Heart right ventricle (tissue), 16 donors: ENCODE measurements around the gene NAMPT. TPM values are rescaled to one million over a fixed set of nuclear protein-coding genes. Genes with fewer than 3 reads are reported as not detected.
A peak's percentile ranks its signal among the peaks of the same experiment; 100 is the strongest.

ENCODE experiments used
- ATAC-seq, 8 donors: fragments of 200-7000 bp; cut with Tn5 transposase; one replicate each; pipeline ENCODE4 v1.9.1; 2020; ENCODE audit warnings: mild to moderate bottlenecking in 8 of 8, moderate library complexity in 8 of 8, moderate number of reproducible peaks in 1 of 8
- DNase-seq, 2 donors: peaks; one replicate each; pipeline ENCODE4 v3.0.0-alpha.2; 2020
- H3K27ac ChIP-seq, 10 donors: fragments of 200-600 bp; sonication (generic) in 2 of 10; one replicate each; pipeline versions ENCODE4 v1.5.0 to v1.8.0; 2020 to 2022; ENCODE audit warnings: mild to moderate bottlenecking in 3 of 10
- H3K27me3 ChIP-seq, 7 donors: fragments of 200-600 bp; one replicate each; pipeline ENCODE4 v1.8.0; 2021 to 2022; ENCODE audit warnings: mild to moderate bottlenecking in 2 of 7
- H3K36me3 ChIP-seq, 9 donors: fragments of 200-600 bp; sonication (generic) in 1 of 9; one replicate each; pipeline versions ENCODE4 v1.5.0 to v1.8.0; 2020 to 2022; ENCODE audit warnings: mild to moderate bottlenecking in 2 of 9
- H3K4me1 ChIP-seq, 9 donors: fragments of 200-600 bp; sonication (generic) in 1 of 9; one replicate each; pipeline versions ENCODE4 v1.5.0 to v1.8.0; 2020 to 2022; ENCODE audit warnings: mild to moderate bottlenecking in 4 of 9
- H3K4me3 ChIP-seq, 10 donors: fragments of 200-600 bp; sonication (generic) in 2 of 10; one replicate each; pipeline versions ENCODE4 v1.5.0 to v1.8.0; 2020 to 2022; ENCODE audit warnings: mild to moderate bottlenecking in 7 of 10, moderate library complexity in 2 of 10
- H3K9me3 ChIP-seq, 11 donors: fragments of 200-600 bp in 10 of 11; sonication (generic) in 2 of 11; one replicate each; pipeline versions ENCODE4 v1.5.0 to v1.8.0; 2013 to 2022; ENCODE audit warnings: mild to moderate bottlenecking in 2 of 11, control low read depth in 1 of 11, moderate library complexity in 1 of 11
- CTCF ChIP-seq, 9 donors: fragments of 200-600 bp; sonication (generic) in 2 of 9; IDR thresholded peaks; one replicate each; pipeline versions ENCODE4 v1.5.0 to v1.8.0; 2021 to 2022; ENCODE audit warnings: antibody characterized with exemption in 9 of 9, mild to moderate bottlenecking in 5 of 9, moderate library complexity in 1 of 9
- WGBS, 2 donors: extraction: QIAGEN DNeasy Blood & Tissue Kit; methylation state at CpG; one replicate each; pipeline ENCODE4 v1.1.7; 2013; ENCODE audit warnings: inconsistent platforms in 1 of 2; 5-methylcytosine and 5-hydroxymethylcytosine counted together
- intact Hi-C, 10 donors: fragments of 100-400 bp; cut with DNase I; formaldehyde crosslinking; loops; one replicate each; pipeline versions ENCODE4 v1.11.1 to v1.14.2; 2022
- polyA plus RNA-seq, 2 donors: library from polyadenylated mRNA; stranded (reverse); fragments of 200-250 nt; gene quantifications; one replicate each; pipeline ENCODE4 v1.2.3, GENCODE V29; 2013
- total RNA-seq, 10 donors: library from RNA; stranded (reverse); fragmentation: NEBNext Ultra II Directional in 3 of 10; extraction: Animal tissue kit (Norgen Biotek cat#: 25700) in 3 of 10; gene quantifications; one replicate each; pipeline versions ENCODE4 v1.2.1 to v1.2.4, GENCODE V29; 2021 to 2023
- donor health status: Arrhythmogenic right ventricular cardiomyopathy.
- donor health status: ischemic (EF 13 %, LVEDD 7.1; RV severe dilation, severe dysfunction).
- donor health status: healthy with polysubstance abuse.
- donor health status: DM: no; HTN: yes; CAD: no.
- donor health status: DM: no; HTN: no; CAD: no.
- donor health status: ischemic (EF 25% LVEDD 6.9; RV normal size, moderate dysfunction).
- donor health status: ischemic (EF 25% LVEDD 5.7; RV mildly dilated, moderate dysfunction).
- donor health status: healthy.
- donor health status: DM: yes; HTN: yes; CAD: no.
- donor health status: Ischemic cardiomyopathy.
- donor health status: ischemic (EF 35%, LVEDD 5.7; RV mildly dilated, moderate dysfunction).
- donor health status: nonischemic (EF 11% LVEDD 7.7; RV severe dilation, severe dysfunction).
- donor health status: DM: yes; HTN: yes; CAD: no.
- donor health status: PGD.
- donor health status: ischemic (EF 29% LVEDD 5.4; RV normal size, mild dysfunction).
- donor health status: nonischemic (EF 23%, LVEDD 6.1; RV moderate dilation, normal function).

NAMPT gene
- total and polyA plus RNA-seq, 12 donors: 32.2 to 404 (median 98.6) TPM

DNA sequence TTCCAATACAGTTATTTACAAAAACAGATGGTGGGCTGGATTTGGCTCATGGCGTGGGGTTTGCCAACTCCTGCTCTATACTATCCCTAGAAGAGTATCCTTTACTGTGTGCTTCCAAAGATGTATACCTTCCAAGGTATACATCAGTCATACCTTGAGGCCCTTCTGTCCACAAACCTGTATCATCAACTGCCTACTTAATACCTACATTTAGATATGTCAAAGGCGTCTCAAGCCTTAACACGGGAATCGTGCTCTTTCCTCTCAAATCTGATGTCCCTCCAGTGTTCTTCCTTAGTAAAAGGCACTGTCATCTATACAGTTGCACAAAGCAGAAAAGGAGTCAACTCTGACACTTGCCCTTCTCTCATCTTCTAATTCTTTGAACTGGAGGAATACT lies 36.9 kb downstream of the NAMPT start:
- Histone ChIP-seq H3K27me3 (no peaks in the 10 kb centered on the region), H3K27ac (no peak overlapping the region), H3K4me1 (no peaks in the 10 kb centered on the region), H3K36me3 (peaks cover 0 to 61% (median 29%) of the 10 kb centered on the region in 9 donors), H3K4me3 (no peak overlapping the region), H3K9me3 (peaks cover 0 to 31% (median 0%) of the 10 kb centered on the region in 11 donors)
- ATAC-seq (peak in 2 of 8 donors; percentile 26 to 68), DNase-seq (no peak)
- intact Hi-C loops: no loop called here
- TF ChIP-seq CTCF (IDR thresholded peaks at IDR 0.05): no peak
- WGBS, 2 donors: 97 to 98% methylated on average over 4 of the region's 4 CpGs

GRCh38 chr7:106246902-106247711 lies 37.7 kb downstream of the NAMPT start:
- no peaks in the 10 kb centered on the region for H3K27me3 ChIP-seq
- H3K27ac ChIP-seq: no peak overlapping the region
- intact Hi-C loops: no loop called here
- H3K36me3 ChIP-seq: peaks cover 0 to 53% (median 21%) of the 10 kb centered on the region in 9 donors
- H3K4me3 ChIP-seq: no peak overlapping the region
- TF ChIP-seq CTCF (IDR thresholded peaks at IDR 0.05): no peak
- DNase-seq (no peak), ATAC-seq (peak in 1 of 8 donors; percentile 19)
- no peaks in the 10 kb centered on the region for H3K4me1 ChIP-seq
- WGBS, 2 donors: 88 to 90% methylated on average over 5 of the region's 5 CpGs
- peaks cover 0 to 31% (median 0%) of the 10 kb centered on the region in 11 donors for H3K9me3 ChIP-seq

DNA sequence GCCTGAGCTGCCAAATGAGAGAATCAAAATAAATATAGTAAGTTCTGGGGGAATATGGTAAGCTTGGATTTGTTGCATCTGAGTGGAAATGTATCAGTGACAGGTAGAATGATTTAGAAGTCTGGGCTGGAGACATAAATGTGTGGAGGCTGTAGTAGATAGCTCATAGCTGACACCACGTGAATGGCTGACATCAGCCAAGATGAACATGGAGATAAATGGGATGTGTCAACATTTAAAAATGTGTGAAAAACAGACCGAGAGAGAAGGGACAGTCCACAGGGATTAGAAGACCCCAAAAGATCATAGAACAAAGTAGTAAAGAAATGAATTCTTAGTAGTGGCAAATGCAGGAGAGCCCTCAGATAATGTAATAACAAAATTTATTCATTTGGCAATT lies 40.9 kb downstream of the NAMPT start:
- Histone ChIP-seq H3K9me3 (peaks cover 0 to 31% (median 0%) of the 10 kb centered on the region in 11 donors), H3K36me3 (peaks cover 0 to 23% (median 9%) of the 10 kb centered on the region in 9 donors), H3K27me3 (no peaks in the 10 kb centered on the region), H3K4me3 (no peak overlapping the region), H3K27ac (no peak overlapping the region), H3K4me1 (peaks cover 0 to 7% (median 0%) of the 10 kb centered on the region in 9 donors)
- TF ChIP-seq CTCF (IDR thresholded peaks at IDR 0.05): no peak
- intact Hi-C loops: no loop called here
- ATAC-seq (no peak), DNase-seq (no peak)
- 46 to 57% methylated on average over 2 of the region's 2 CpGs for WGBS, 2 donors

- no peak for TF ChIP-seq CTCF (IDR thresholded peaks at IDR 0.05)
- Histone ChIP-seq H3K4me3 (no peak overlapping the region), H3K4me1 (peaks cover 0 to 20% (median 3%) of the 10 kb centered on the region in 9 donors), H3K27me3 (no peaks in the 10 kb centered on the region), H3K9me3 (peaks cover 0 to 6% (median 0%) of the 10 kb centered on the region in 11 donors), H3K36me3 (no peaks in the 10 kb centered on the region), H3K27ac (peak overlapping the region in 4 of 10 donors; percentile 1 to 44 (median 30))
- intact Hi-C loops: no loop called here
- 57 to 65% methylated on average over 3 of the region's 3 CpGs for WGBS, 2 donors
- DNase-seq: no peak
- ATAC-seq: peak in 7 of 8 donors; percentile 39 to 82 (median 44)
Observed at GRCh38 chr7:106239406-106239805, 45.4 kb downstream of the NAMPT start.
